M059J (cell line): ENCODE results near the gene ATF6B. TPM values are rescaled to one million over a fixed set of nuclear protein-coding genes. Genes with fewer than 3 reads are reported as not detected.

Source experiments
- DNase-seq: peaks from one replicate; pipeline ENCODE4 v3.0.0-alpha.2; 2012; ENCODE audit warnings: low read depth
- total RNA-seq: library from RNA; depleted of rRNA; stranded (reverse); fragments of >200 nt; shearing (Covaris generic); gene quantifications from 2 replicates; pipeline ENCODE4 v1.2.3, GENCODE V29; 2014

ATF6B gene
- total RNA-seq, 1 experiment from 2014 or later, result 30.3 TPM

GRCh38 chr6:32131439-32131948 is 3.4 kb upstream of the ATF6B start:
- no peak for DNase-seq

GRCh38 chr6:32129297-32130088 is 1.4 kb upstream of the ATF6B start:
- no peak for DNase-seq

DNA sequence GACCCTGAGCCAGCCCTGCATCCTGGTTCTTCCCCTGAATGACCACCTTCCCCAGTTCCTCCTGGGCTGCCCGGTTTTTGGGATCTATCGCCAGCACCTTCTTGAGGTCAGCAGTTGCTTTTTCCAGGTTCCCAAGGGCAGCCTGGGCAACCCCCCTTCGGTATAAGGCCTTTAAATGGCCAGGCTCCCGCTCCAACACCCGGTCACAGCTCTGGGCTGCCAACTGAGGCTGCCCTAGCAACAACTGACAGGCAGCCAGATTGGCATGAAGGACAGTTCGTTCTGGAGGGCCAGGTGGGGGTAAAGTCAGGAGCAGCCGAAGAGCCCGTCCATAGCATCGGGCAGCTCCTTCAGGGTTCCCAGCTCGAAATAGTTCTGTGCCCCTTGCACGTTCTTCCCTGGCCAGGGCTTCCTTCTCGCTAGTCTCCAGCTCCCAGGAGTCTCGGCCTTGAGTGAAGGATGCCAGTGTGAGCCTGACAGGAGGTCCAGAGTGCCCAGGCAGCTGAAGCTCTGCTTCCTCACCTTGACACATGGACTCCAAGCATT is 778 bp upstream of the ATF6B start:
- DNase-seq, result no peak

DNA sequence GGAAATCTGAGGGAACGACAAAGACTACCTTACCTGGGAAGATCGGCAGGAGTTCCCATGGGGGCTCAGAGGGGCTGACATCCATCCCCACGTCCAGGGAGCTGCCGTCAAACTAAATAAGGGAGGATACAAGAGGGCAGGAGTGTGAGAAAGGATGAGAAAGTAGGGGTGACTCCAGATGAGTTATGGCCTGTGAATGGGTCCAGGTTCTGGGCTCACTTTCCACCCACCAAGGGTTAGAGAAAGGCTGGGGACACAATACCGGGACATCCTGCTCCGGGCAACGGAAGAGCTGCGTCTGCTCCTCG is 683 bp downstream of the ATF6B start:
- no peak for DNase-seq

- no peak for DNase-seq
These were observed 1.2 kb downstream of the ATF6B start for GRCh38 chr6:32126880-32127279.

DNA sequence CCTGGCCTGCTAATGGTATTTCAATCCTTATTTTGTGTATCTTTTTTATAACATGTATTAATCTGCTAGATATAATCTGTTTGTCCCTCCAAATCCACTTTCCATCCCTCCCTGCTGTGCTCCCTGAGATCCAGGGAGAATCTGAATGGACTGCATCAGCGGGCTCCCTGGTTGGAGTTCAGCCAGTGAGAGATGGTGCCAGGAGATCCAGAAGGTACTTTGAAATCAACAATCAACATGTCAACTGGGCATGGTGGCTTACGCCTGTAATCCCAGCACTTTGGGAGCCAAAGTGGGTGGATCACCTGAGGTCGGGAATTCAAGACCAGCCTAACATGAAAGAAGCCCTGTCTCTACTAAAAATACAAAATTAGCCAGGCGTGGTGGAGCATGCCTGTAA is 4.4 kb downstream of the ATF6B start:
- DNase-seq, result no peak

DNA sequence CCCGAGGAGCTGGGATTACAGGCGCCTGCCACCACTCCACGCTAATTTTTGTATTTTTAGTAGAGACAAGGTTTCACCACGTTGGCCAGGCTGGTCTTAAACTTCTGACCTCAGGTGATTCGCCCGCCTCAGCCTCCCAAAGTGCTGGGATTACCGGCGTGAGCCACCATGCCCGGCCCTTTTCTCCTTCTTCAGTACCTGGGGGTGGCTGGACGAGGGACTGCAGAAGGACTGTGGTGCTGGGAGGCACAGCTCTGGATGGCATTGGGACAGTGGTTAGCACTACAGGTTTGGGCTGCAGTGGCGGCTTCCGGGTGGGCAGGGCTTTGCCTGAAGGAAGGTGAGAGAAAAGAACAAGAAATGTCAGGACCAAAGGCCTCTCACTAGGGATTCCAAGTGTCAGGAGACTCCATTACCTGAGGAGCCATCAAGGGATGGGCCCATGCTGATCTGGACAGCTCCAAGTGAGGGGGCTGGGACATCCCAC is 7.4 kb downstream of the ATF6B start:
- DNase-seq, result no peak

DNA sequence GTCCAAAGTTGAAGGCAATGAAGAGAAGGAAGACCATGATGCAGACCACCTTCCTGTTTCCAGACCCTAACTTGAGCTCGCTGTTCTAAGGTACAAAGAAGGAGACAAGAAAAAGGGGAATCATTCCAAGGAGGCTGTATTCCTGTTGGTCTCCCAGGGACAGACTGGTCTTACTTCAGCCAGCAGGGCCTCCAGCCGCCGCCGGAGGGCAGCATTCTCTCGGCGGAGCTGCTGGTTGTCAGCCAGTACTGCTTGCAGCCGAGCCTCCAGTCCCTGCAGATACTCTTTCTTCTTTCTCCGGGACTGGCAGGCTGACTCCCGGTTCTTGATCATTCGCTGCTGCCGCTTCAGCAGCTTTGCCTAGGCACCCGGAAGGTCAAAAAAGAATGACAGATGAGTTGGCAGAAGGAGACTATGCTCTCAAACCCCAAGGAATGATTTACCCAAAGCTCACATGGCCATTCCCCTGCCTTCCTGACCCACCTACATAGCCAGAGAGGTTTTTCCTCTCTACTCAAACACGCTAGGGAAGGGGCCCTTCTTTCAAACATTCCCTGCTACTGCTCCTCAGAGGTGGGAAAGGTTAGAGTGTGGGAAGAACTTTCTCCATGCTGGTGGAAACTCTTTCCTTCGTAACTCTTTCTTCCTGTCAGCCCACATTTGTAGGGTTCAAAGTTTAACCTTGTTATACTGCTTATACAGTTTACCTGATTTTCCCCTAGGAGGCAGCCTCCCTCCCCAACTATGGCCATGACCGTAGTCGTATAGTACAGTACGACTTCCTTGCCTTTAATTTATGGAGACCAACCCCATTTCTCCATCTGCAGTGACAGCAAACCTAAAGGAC is 9.0 kb downstream of the ATF6B start:
- DNase-seq, result peak; percentile 83

DNA sequence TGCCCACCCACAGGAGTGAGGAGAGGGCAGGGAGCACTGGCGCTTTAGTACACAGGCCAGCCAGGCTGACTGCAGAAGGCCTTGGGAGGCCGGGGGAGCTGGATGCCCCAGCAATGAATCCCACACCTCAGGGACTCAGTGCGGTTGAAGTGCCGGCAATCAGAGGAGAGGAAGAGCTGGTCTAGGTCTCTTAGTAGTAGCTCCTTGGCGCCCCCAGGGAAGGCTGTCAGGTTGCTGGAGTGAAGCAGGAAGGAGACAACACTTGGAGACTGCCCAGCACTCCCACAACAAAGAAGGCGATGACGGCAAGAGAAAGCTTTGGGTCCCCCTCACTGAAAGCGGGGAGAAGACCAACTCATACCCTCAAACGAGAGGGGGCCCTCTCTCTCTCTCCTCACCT is 10.6 kb downstream of the ATF6B start:
- DNase-seq, result no peak

GRCh38 chr6:32116674-32117073 is 11.4 kb downstream of the ATF6B start:
- peak; percentile 38 for DNase-seq

DNA sequence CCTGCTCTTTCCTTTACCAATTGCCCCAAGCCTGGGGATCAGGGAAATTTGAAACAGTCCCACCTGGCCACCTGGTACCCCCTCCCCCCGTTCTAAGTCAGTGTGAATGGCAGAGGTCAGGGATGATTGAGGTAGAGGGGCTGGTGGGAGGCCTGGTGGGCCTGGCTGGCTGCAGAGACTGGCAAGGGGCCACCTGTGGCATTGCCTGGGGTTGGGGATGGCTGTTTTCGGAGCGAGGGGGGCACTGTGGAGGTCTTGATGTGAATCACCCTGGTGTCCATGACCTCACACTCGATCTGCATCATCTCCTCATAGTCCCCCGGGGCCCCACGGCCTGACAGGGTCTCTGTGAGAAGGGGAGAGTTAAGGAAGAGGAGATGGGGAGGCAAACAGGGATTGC is 12.4 kb downstream of the ATF6B start:
- DNase-seq, result no peak

DNA sequence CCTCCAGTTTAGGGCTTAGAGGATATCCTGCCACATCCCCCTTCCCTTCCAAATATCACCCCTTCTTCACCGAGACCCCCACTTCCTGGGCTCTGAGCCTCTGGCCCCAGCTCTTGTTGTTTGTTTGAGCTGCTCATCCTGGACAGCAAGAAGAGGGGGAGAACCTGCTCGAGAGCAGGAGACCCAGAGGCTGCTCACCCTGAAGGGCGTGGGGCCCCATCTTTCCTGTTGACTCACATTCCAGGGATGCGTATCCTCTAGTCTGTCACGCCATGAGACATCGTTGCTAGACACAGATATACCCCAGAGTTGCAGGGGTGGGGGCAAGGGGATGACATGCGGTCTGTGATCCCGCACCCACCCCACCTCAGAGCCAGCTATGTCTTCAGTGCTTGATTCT is 13.2 kb downstream of the ATF6B start:
- DNase-seq, result peak; percentile 81

DNA sequence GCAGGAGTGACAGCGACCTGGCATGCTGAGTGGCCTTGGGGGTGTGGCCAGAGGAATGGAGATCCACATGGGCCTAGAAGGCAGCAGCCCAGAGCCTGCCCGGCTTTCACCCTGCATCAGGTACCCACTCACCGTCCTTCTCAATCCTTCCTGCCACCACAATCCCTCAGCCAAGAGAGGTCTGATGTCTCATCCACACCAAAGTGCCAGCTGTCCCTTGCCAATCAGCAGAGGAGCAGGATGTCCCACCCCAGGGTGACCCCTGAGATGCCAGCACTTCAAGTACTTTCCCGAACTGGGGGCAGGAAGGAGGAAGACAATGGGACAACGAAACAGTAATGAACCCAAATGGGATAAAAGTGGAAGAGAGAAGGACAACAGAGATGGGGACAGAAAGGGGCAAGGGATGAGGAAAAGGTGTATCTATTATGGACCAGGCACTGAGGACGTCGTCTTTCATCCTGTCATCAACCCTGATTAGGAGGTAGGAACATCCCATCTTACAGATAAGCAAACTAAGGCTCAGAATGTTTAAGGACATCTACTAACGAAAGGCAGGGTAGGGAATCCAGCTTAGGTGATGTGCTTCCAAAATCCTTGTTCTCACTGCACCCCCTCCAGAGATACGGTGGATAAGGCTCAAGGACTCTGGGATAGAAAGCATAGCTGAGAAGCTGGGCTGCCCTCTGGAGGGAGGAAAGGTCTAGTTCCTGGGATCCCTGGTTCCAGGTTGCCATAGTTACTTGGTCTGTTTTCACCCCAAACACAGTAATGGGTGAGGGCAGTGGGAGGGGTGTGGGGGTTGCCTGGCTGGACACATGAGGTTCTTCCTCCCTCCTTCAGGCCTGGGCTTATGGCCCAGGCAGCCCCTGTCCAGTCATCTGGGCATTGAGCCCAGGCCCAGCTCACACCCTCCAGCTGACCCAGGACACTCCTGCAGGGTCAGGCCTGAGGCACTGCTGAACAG is 14.4 kb downstream of the ATF6B start:
- peak; percentile 99 for DNase-seq

DNA sequence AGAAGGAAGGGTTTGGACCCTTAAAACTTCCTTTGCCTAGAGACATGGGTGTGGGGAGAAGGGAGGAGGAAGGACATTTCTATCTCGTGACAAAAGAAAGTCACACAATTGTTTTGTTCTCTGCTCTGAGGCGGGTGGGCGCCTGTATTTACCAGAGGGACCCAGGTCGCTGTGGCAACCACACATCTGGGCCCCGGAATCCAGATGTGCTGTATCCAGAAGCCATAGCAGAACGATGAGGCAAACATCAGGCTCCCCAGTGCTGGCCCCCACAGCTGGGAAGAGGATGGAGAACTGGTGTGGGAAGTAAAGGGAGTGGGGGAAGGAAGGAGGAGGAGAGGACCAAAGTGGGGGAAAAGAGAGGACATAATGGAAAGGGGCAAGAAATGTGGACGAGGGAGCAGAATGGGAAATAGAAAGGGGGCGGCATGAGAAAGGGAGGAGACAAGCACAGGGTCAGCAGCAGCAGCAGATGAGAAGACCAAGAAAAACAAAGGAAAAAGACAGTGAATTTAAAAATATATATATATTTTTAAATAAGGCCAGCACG is 15.5 kb downstream of the ATF6B start:
- DNase-seq, result no peak

- DNase-seq, result no peak
These were observed 16.5 kb downstream of the ATF6B start for GRCh38 chr6:32111424-32112066.

DNA sequence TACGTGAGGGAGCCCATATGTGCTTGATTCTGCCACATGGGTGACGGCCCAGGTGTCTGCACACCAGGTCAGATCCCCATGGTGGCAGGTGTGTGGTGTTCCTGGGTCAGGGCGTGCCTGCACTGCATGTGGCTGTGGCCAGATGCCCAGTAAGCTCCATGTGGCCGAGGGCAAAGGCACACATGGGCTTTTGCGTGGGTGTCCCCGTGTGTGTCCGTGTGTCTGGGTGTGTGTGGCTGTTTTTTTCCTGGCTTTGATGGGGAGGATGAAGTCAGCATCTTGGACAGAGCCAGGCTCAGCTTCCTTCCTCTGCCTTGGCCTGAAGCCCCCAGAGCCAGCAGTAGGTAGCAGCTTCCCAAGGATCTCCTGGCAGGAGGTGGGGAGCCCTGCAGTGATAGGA is 17.4 kb downstream of the ATF6B start:
- DNase-seq, result no peak

GRCh38 chr6:32109765-32110160 is 18.3 kb downstream of the ATF6B start:
- no peak for DNase-seq

GRCh38 chr6:32109114-32109764 is 18.8 kb downstream of the ATF6B start, which contains the start of gene TNXB:
TNXB (minus strand) TSS chr6:32109338; CDS start chr6:32098198, 11,140 bp downstream.
- no peak for DNase-seq

DNA sequence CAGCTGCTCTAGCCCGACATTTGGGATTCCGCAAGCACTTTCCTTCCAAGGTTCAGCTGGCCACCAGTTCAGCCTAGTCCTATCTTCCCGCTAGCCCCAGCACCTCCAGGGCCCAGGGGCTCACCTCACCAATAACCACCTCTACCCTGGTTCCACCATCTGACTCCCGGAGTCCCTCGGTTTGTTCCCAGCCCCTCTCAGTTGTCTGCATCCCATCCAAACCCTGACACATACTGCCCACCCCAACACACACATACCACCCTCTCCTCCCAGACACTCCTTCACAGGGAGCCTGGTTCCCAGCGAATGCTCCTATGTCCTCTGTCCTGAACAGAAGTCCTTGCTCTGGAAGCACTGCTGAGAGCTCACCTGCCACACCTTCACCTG is 19.3 kb downstream of the ATF6B start:
- DNase-seq, result no peak

GRCh38 chr6:32108094-32108627 is 19.9 kb downstream of the ATF6B start:
- peak; percentile 62 for DNase-seq
